Uterus (tissue), 4 donors: ENCODE data around the gene FGF14. TPM values are rescaled to one million over a fixed set of nuclear protein-coding genes. Genes with fewer than 3 reads are reported as not detected.

ENCODE experiments used
- DNase-seq, 2 donors: peaks; one replicate each; pipeline ENCODE4 v3.0.0-alpha.2; 2019 to 2020
- H3K27ac ChIP-seq, 2 donors: fragments of 200-600 bp; sonication (generic); 1 replicate in 1 of 2; 2 replicates in 1 of 2; pipeline ENCODE4 v1.5.1; 2016 to 2018
- H3K27me3 ChIP-seq, 2 donors: fragments of 200-600 bp; sonication (generic); one replicate each; pipeline ENCODE4 v1.5.1; 2018 to 2019; ENCODE audit warnings: control low read depth in 1 of 2
- H3K36me3 ChIP-seq, 2 donors: fragments of 200-600 bp; sonication (generic); one replicate each; pipeline ENCODE4 v1.5.1; 2019; ENCODE audit warnings: control low read depth in 1 of 2
- H3K4me1 ChIP-seq, 2 donors: fragments of 200-600 bp; sonication (generic); one replicate each; pipeline ENCODE4 v1.5.1; 2018 to 2019; ENCODE audit warnings: control low read depth in 1 of 2
- H3K4me3 ChIP-seq, 2 donors: fragments of 200-600 bp; sonication (generic); 1 replicate in 1 of 2; 2 replicates in 1 of 2; pipeline ENCODE4 v1.5.1; 2018 to 2019; ENCODE audit warnings: mild to moderate bottlenecking in 1 of 2
- H3K9me3 ChIP-seq, 2 donors: fragments of 200-600 bp; sonication (generic); one replicate each; pipeline ENCODE4 v1.5.1; 2019; ENCODE audit warnings: control low read depth in 1 of 2
- CTCF ChIP-seq, 4 experiments: fragments of 200-600 bp in 2 of 4; fragments of 450-650 bp in 2 of 4; sonication (generic) in 2 of 4; IDR thresholded peaks; one replicate each; pipeline ENCODE4 v1.5.1; 2016 to 2019; ENCODE audit warnings: antibody characterized with exemption in 4 of 4, mild to moderate bottlenecking in 2 of 4, moderate library complexity in 1 of 4
- POLR2A ChIP-seq, 2 donors: fragments of 450-650 bp; IDR thresholded peaks; one replicate each; pipeline ENCODE4 v1.6.1; 2016; ENCODE audit warnings: antibody characterized with exemption in 2 of 2, mild to moderate bottlenecking in 1 of 2, moderate library complexity in 1 of 2
- intact Hi-C: fragments of 100-400 bp; cut with DNase I; formaldehyde crosslinking; loops from one replicate; pipeline ENCODE4 v1.15.1; 2023; ENCODE audit warnings: low total_unique reads
- total RNA-seq, 4 donors: library from RNA; depleted of rRNA in 3 of 4; stranded (reverse); fragments of >200 nt in 3 of 4; gene quantifications; one replicate each; pipeline versions ENCODE4 v1.1.0 to v1.2.4, GENCODE V29; 2014 to 2023
- donor health status: DM: yes; HTN: yes; CAD: no.

The FGF14 gene
- total RNA-seq, 4 donors from 2014 or later, result under 0.01 to 0.98 (median 0.62) TPM; not detected in 1

GRCh38 chr13:102000764-102001163, 401.1 kb downstream of the FGF14 start:
- Histone ChIP-seq H3K9me3 (no peaks in the 10 kb centered on the region), H3K27me3 (no peaks in the 10 kb centered on the region), H3K4me1 (no peaks in the 10 kb centered on the region), H3K27ac (peak overlapping the region in 1 of 2 donors; percentile 74), H3K36me3 (no peaks in the 10 kb centered on the region), H3K4me3 (no peak overlapping the region)
- DNase-seq, result no peak
- intact Hi-C loops, result no loop called here
- TF ChIP-seq POLR2A (IDR thresholded peaks at IDR 0.05) (no peak), CTCF (IDR thresholded peaks at IDR 0.05) (no peak)

GRCh38 chr13:101998129-101998528, 403.7 kb downstream of the FGF14 start:
- H3K27ac ChIP-seq, result no peak overlapping the region
- H3K36me3 ChIP-seq, result no peaks in the 10 kb centered on the region
- H3K4me1 ChIP-seq, result no peaks in the 10 kb centered on the region
- DNase-seq, result no peak
- no peaks in the 10 kb centered on the region for H3K9me3 ChIP-seq
- no peaks in the 10 kb centered on the region for H3K27me3 ChIP-seq
- intact Hi-C loops, result no loop called here
- no peak for TF ChIP-seq CTCF (IDR thresholded peaks at IDR 0.05)
- no peak for TF ChIP-seq POLR2A (IDR thresholded peaks at IDR 0.05)
- H3K4me3 ChIP-seq, result no peak overlapping the region

- intact Hi-C loops, result no loop called here
- Histone ChIP-seq H3K9me3 (no peaks in the 10 kb centered on the region), H3K36me3 (no peaks in the 10 kb centered on the region), H3K27me3 (no peaks in the 10 kb centered on the region), H3K4me3 (no peak overlapping the region), H3K27ac (no peak overlapping the region), H3K4me1 (no peaks in the 10 kb centered on the region)
- DNase-seq, result no peak
- TF ChIP-seq POLR2A (IDR thresholded peaks at IDR 0.05) (no peak), CTCF (IDR thresholded peaks at IDR 0.05) (no peak)
Measured at GRCh38 chr13:101996954-101997353, 404.9 kb downstream of the FGF14 start.

DNA sequence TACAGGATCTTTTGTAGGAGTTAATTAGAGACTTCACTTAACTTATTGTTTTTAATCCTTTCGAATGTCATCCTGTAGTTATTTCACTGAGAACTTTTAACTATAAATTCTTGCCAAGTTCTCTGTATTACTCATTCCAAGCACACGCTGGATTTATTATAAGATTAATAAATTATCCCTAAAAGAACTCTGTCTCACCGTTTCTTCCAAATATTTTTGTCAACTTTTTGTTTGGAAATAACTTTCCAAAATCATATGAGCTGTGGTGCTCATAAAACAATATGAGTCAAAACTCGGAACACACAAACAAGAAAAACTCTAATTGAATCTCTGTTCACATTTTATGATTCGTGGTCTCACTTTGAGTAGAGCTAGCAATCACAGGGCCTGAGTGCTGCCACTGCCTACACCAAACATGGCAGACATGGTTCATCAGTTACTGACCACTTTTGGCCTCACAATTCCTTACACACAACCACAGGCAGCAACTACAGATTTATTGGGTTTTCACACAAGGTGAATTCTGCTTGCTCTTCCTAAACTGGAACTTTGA, 412.0 kb downstream of the FGF14 start:
- H3K36me3 ChIP-seq, result no peaks in the 10 kb centered on the region
- DNase-seq, result no peak
- H3K4me1 ChIP-seq, result peaks cover 0 to 9% of the 10 kb centered on the region in 2 donors
- intact Hi-C loops, result no loop called here
- H3K27ac ChIP-seq, result peak overlapping the region; percentile 30 to 66
- no peak for TF ChIP-seq POLR2A (IDR thresholded peaks at IDR 0.05)
- no peak for TF ChIP-seq CTCF (IDR thresholded peaks at IDR 0.05)
- H3K27me3 ChIP-seq, result no peaks in the 10 kb centered on the region
- H3K4me3 ChIP-seq, result no peak overlapping the region
- H3K9me3 ChIP-seq, result no peaks in the 10 kb centered on the region

GRCh38 chr13:101988140-101988539, 413.7 kb downstream of the FGF14 start:
- peaks cover 0 to 9% of the 10 kb centered on the region in 2 donors for H3K4me1 ChIP-seq
- no peak overlapping the region for H3K27ac ChIP-seq
- TF ChIP-seq CTCF (IDR thresholded peaks at IDR 0.05) (no peak), POLR2A (IDR thresholded peaks at IDR 0.05) (no peak)
- H3K4me3 ChIP-seq, result no peak overlapping the region
- no peaks in the 10 kb centered on the region for H3K36me3 ChIP-seq
- no peaks in the 10 kb centered on the region for H3K27me3 ChIP-seq
- DNase-seq, result no peak
- intact Hi-C loops, result no loop called here
- no peaks in the 10 kb centered on the region for H3K9me3 ChIP-seq
